ENCODE results near the gene AMDHD2. TPM values are rescaled to one million over a fixed set of nuclear protein-coding genes. Genes with fewer than 3 reads are reported as not detected.
A peak's percentile ranks its signal among the peaks of the same experiment; 100 is the strongest.

Gene AMDHD2
- total and polyA plus RNA-seq, 2 of the 13 experiments (the other 11 are each of a cell fraction or from before 2014, with no cell fraction given): 33.5 to 39.1 TPM

GRCh38 chr16:2484898-2485508 lies 35.2 kb upstream of the AMDHD2 start (continued):
- TF ChIP-seq SP2 (CRISPR knock-in tag; IDR thresholded peaks at IDR 0.05) (no peak), HNRNPLL (IDR thresholded peaks at IDR 0.05; ENCODE audit: low read depth, low read length, poor library complexity, severe bottlenecking) (no peak), HOXA5 (CRISPR knock-in tag; IDR thresholded peaks at IDR 0.05) (peak; percentile 49; the same call in 1 of the 2 replicates), ZNF484 (CRISPR knock-in tag; IDR thresholded peaks at IDR 0.05; ENCODE audit: borderline replicate concordance, low read depth) (no peak), SMYD3 (CRISPR knock-in tag; IDR thresholded peaks at IDR 0.05) (no peak), ZNF597 (CRISPR knock-in tag; IDR thresholded peaks at IDR 0.05) (no peak), TEAD3 (CRISPR knock-in tag; optimal IDR thresholded peaks at IDR 0.05; ENCODE audit: borderline replicate concordance) (peak; percentile 72), FOXK2 (IDR thresholded peaks at IDR 0.05) (peak; percentile 79), HOXA7 (CRISPR knock-in tag; IDR thresholded peaks at IDR 0.05) (no peak), ZNF567 (CRISPR knock-in tag; IDR thresholded peaks at IDR 0.05; ENCODE audit: borderline replicate concordance) (no peak), ISX (CRISPR knock-in tag; conservative IDR thresholded peaks at IDR 0.05) (no peak), ZBTB1 (CRISPR knock-in tag; IDR thresholded peaks at IDR 0.05; ENCODE audit: borderline replicate concordance) (no peak), ARID4A (CRISPR knock-in tag; IDR thresholded peaks at IDR 0.05; ENCODE audit: borderline replicate concordance) (peak; percentile 80; the same call in 1 of the 2 replicates), CENPX (CRISPR knock-in tag; IDR thresholded peaks at IDR 0.05) (no peak), ZNF687 (CRISPR knock-in tag; IDR thresholded peaks at IDR 0.05) (peak; percentile 89), SOX5 (CRISPR knock-in tag; IDR thresholded peaks at IDR 0.05; ENCODE audit: borderline replicate concordance) (peak; percentile 83), MXD1 (CRISPR knock-in tag; IDR thresholded peaks at IDR 0.05) (no peak; the same call in 1 of the 2 replicates), GMEB1 (CRISPR knock-in tag; IDR thresholded peaks at IDR 0.05; ENCODE audit: borderline replicate concordance) (no peak; the same call in 1 of the 2 replicates)
